SK-N-SH treated with all-trans-retinoic acid at 6 μM for 48 hours (cell line): ENCODE results near the gene EBF3.

Experiments
- ATAC-seq: fragments of 200-7000 bp; cut with Tn5 transposase; 3 replicates; pipeline ENCODE4 v1.9.1; 2020; ENCODE audit warnings: mild to moderate bottlenecking, moderate library complexity
- BACH2 ChIP-seq: fragments of 250-450 bp; sonication (Bioruptor Pico); IDR thresholded peaks from 2 replicates; pipeline ENCODE4 v1.9.0; 2021; ENCODE audit warnings: mild to moderate bottlenecking, borderline replicate concordance
- CSDC2 ChIP-seq: fragments of 250-450 bp; sonication (Bioruptor Pico); IDR thresholded peaks from 2 replicates; pipeline ENCODE4 v1.5.0; 2020; ENCODE audit warnings: mild to moderate bottlenecking, moderate library complexity
- ISL1 ChIP-seq: fragments of 250-450 bp; sonication (Bioruptor Pico); IDR thresholded peaks from 2 replicates; pipeline ENCODE4 v2.1.2; 2022; ENCODE audit warnings: mild to moderate bottlenecking, moderate library complexity
- OSR1 ChIP-seq: fragments of 250-450 bp; sonication (Bioruptor Pico); IDR thresholded peaks from 2 replicates; pipeline ENCODE4 v1.8.0; 2022; ENCODE audit warnings: moderate library complexity, mild to moderate bottlenecking, inconsistent platforms
- PPARA ChIP-seq: fragments of 250-450 bp; sonication (Bioruptor Pico); IDR thresholded peaks from 2 replicates; pipeline ENCODE4 v1.5.0; 2020; ENCODE audit warnings: mild to moderate bottlenecking, borderline replicate concordance
- RARB ChIP-seq: fragments of 250-450 bp; sonication (Bioruptor Pico); IDR thresholded peaks from 2 replicates; pipeline ENCODE4 v1.8.0; 2021; ENCODE audit warnings: mild to moderate bottlenecking, moderate library complexity
- SNAI2 ChIP-seq: fragments of 250-450 bp; sonication (Bioruptor Pico); IDR thresholded peaks from 2 replicates; pipeline ENCODE4 v1.5.0; 2020; ENCODE audit warnings: mild to moderate bottlenecking, moderate library complexity
- TCF4 ChIP-seq: fragments of 250-450 bp; sonication (Bioruptor Pico); IDR thresholded peaks from 2 replicates; pipeline ENCODE4 v1.8.0; 2021; ENCODE audit warnings: mild to moderate bottlenecking, moderate library complexity, borderline replicate concordance
- TOX ChIP-seq: fragments of 250-450 bp; sonication (Bioruptor Pico); IDR thresholded peaks from 2 replicates; pipeline ENCODE4 v1.8.0; 2021; ENCODE audit warnings: mild to moderate bottlenecking, moderate library complexity, borderline replicate concordance
- ZC3H10 ChIP-seq: fragments of 250-450 bp; sonication (Bioruptor Pico); IDR thresholded peaks from 2 replicates; pipeline ENCODE4 v1.5.1; 2021; ENCODE audit warnings: mild to moderate bottlenecking, moderate library complexity
- ZFP3 ChIP-seq: fragments of 250-450 bp; sonication (Bioruptor Pico); IDR thresholded peaks from 2 replicates; pipeline ENCODE4 v1.5.0; 2020; ENCODE audit warnings: mild to moderate bottlenecking, moderate library complexity
- ZFP30 ChIP-seq: fragments of 450-650 bp; formaldehyde crosslinking; IDR thresholded peaks from 2 replicates; pipeline ENCODE4 v1.5.0; 2022; ENCODE audit warnings: mild to moderate bottlenecking, moderate library complexity
- ZNF70 ChIP-seq: fragments of 450-650 bp; formaldehyde crosslinking; IDR thresholded peaks from 2 replicates; pipeline ENCODE4 v1.5.0; 2020; ENCODE audit warnings: mild to moderate bottlenecking, moderate library complexity
- ZNF8 ChIP-seq: fragments of 450-650 bp; formaldehyde crosslinking; IDR thresholded peaks from 2 replicates; pipeline ENCODE4 v1.5.0; 2020; ENCODE audit warnings: mild to moderate bottlenecking, moderate library complexity
- TF ChIP-seq, protein P1 (sequence below): fragments of 250-450 bp; sonication (Bioruptor Pico); IDR thresholded peaks from 2 replicates; pipeline ENCODE4 v1.5.0; 2020; ENCODE audit warnings: mild to moderate bottlenecking, moderate library complexity
- TF ChIP-seq, protein P2 (sequence below): fragments of 250-450 bp; sonication (Bioruptor Pico); IDR thresholded peaks from 2 replicates; pipeline ENCODE4 v1.8.0; 2020; ENCODE audit warnings: mild to moderate bottlenecking, moderate library complexity, borderline replicate concordance
- TF ChIP-seq, protein P3 (sequence below): fragments of 250-450 bp; sonication (Bioruptor Pico); IDR thresholded peaks from 2 replicates; pipeline ENCODE4 v1.5.1; 2020; ENCODE audit warnings: low read depth, mild to moderate bottlenecking, moderate library complexity

The EBF3 gene

DNA sequence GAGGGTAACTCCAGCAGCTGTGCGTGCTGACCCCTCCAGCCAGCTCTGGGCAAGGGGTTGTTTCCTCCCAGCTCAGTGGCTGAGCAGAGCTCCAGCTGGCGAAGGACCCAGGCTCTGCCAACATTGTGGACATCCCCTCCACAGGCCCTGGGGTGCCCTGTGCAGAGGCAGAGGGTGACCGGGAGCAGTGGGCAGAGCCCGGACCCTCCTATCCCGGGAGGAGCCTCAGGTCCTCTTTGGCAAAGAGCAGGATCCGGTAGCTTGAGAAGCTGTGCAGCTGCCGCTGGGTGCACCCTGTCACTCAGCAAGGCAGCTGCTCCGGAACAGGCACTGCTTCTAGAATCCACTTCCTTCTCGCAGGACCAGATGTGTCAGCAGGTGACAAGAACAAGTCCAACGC, 175.9 kb downstream of the EBF3 start:
- TF ChIP-seq CSDC2 (CRISPR knock-in tag), result no peak
- TF ChIP-seq OSR1 (CRISPR knock-in tag), result no peak
- TF ChIP-seq, protein P1, sequence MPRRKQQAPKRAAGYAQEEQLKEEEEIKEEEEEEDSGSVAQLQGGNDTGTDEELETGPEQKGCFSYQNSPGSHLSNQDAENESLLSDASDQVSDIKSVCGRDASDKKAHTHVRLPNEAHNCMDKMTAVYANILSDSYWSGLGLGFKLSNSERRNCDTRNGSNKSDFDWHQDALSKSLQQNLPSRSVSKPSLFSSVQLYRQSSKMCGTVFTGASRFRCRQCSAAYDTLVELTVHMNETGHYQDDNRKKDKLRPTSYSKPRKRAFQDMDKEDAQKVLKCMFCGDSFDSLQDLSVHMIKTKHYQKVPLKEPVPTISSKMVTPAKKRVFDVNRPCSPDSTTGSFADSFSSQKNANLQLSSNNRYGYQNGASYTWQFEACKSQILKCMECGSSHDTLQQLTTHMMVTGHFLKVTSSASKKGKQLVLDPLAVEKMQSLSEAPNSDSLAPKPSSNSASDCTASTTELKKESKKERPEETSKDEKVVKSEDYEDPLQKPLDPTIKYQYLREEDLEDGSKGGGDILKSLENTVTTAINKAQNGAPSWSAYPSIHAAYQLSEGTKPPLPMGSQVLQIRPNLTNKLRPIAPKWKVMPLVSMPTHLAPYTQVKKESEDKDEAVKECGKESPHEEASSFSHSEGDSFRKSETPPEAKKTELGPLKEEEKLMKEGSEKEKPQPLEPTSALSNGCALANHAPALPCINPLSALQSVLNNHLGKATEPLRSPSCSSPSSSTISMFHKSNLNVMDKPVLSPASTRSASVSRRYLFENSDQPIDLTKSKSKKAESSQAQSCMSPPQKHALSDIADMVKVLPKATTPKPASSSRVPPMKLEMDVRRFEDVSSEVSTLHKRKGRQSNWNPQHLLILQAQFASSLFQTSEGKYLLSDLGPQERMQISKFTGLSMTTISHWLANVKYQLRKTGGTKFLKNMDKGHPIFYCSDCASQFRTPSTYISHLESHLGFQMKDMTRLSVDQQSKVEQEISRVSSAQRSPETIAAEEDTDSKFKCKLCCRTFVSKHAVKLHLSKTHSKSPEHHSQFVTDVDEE (CRISPR knock-in tag), result no peak
- ATAC-seq, result no peak

DNA sequence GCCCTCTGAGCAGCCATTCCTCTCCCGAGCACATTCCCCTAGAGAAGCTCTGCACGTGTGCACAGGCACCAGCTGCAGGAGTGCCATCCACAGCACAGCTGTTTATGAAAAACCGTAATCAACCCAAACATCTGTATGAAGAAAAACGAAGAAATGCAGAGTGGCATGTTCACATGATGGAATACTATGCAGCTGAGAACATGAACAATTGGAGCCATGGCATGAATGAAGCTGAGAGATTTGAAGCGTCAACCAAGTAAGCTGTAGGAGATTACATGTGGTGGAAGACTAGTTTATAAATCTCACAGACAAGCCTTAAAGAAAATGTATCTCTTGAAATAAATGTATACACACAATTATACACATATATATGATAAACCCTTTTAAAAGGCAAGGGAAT, 176.5 kb downstream of the EBF3 start:
- TF ChIP-seq ZFP30 (CRISPR knock-in tag) (no peak), ZFP3 (CRISPR knock-in tag) (no peak), ZNF70 (CRISPR knock-in tag) (no peak), ZNF8 (CRISPR knock-in tag) (no peak), TCF4 (no peak)

DNA sequence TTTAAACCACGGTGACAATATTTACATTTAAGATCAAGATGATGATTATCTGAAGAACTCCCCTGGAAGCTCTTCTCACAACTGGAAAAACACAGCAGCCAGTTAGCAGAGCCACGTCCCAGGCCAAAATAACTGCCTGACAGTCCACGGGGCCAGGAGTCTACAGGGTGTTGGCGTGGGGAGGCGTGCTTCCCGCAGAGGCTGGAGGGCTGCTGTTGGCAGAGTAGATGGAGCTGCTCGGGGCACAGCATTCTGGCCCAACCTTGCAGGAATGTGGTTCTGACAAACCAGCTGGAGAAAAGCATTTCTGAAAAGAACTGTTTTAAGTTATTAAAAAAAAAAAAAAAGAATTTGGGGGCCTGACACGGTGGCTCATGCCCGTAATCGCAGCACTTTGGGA, 177.9 kb downstream of the EBF3 start:
- ATAC-seq, result no peak
- TF ChIP-seq ZC3H10 (CRISPR knock-in tag), result no peak
- TF ChIP-seq ZNF70 (CRISPR knock-in tag), result no peak
- no peak for TF ChIP-seq TOX (CRISPR knock-in tag)
- no peak for TF ChIP-seq SNAI2 (CRISPR knock-in tag)
- no peak for TF ChIP-seq TCF4
- TF ChIP-seq RARB (CRISPR knock-in tag), result no peak
- TF ChIP-seq BACH2 (CRISPR knock-in tag), result no peak
- no peak for TF ChIP-seq PPARA (CRISPR knock-in tag)
- TF ChIP-seq, protein P2, sequence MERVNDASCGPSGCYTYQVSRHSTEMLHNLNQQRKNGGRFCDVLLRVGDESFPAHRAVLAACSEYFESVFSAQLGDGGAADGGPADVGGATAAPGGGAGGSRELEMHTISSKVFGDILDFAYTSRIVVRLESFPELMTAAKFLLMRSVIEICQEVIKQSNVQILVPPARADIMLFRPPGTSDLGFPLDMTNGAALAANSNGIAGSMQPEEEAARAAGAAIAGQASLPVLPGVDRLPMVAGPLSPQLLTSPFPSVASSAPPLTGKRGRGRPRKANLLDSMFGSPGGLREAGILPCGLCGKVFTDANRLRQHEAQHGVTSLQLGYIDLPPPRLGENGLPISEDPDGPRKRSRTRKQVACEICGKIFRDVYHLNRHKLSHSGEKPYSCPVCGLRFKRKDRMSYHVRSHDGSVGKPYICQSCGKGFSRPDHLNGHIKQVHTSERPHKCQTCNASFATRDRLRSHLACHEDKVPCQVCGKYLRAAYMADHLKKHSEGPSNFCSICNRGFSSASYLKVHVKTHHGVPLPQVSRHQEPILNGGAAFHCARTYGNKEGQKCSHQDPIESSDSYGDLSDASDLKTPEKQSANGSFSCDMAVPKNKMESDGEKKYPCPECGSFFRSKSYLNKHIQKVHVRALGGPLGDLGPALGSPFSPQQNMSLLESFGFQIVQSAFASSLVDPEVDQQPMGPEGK (CRISPR knock-in tag), result no peak
- TF ChIP-seq, protein P1 (CRISPR knock-in tag), result no peak
- TF ChIP-seq ZFP30 (CRISPR knock-in tag), result no peak
- TF ChIP-seq ISL1, result no peak

More for the DNA sequence above, 176.5 kb downstream of the EBF3 start:
- no peak for ATAC-seq

DNA sequence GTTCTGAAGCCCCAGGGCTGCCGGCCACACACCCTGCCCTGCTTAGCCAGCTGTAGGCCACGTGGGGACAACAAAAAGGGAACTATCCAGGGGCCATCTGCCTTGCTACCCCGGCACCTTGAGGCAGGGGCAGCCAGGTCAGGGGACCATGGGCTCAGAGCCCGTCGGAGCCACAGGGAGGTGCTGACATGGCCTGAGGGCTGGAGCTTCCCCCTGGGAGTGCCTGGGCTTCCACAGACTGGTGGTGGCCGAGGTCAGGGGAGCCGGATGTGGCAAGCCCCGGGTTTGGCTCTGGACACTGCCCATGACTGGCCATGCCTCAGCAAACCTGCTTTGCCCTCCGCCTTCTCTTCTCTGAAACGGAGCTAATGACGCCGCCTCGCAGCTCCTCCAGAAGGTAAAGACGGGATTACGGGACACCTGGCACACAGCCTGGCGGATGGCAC, 178.5 kb downstream of the EBF3 start:
- TF ChIP-seq, protein P3, sequence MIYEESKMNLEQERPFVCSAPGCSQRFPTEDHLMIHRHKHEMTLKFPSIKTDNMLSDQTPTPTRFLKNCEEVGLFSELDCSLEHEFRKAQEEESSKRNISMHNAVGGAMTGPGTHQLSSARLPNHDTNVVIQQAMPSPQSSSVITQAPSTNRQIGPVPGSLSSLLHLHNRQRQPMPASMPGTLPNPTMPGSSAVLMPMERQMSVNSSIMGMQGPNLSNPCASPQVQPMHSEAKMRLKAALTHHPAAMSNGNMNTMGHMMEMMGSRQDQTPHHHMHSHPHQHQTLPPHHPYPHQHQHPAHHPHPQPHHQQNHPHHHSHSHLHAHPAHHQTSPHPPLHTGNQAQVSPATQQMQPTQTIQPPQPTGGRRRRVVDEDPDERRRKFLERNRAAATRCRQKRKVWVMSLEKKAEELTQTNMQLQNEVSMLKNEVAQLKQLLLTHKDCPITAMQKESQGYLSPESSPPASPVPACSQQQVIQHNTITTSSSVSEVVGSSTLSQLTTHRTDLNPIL (CRISPR knock-in tag), result no peak
- TF ChIP-seq CSDC2 (CRISPR knock-in tag), result no peak
- TF ChIP-seq, all 23 proteins: peak for 0

More for the DNA sequence above, 178.5 kb downstream of the EBF3 start:
- ATAC-seq, result no peak
